GM18526 (cell line): ENCODE measurements around the gene VPS18.
A peak's percentile ranks its signal among the peaks of the same experiment; 100 is the strongest.

Source experiments
- POLR2A ChIP-seq: IDR thresholded peaks from 3 replicates; pipeline ENCODE4 v1.6.1; 2011; ENCODE audit not compliant: insufficient read length; ENCODE audit errors: extremely low read depth

The VPS18 gene

GRCh38 chr15:40943764-40944365 lies 49.6 kb downstream of the VPS18 start:
- TF ChIP-seq POLR2A: no peak

DNA sequence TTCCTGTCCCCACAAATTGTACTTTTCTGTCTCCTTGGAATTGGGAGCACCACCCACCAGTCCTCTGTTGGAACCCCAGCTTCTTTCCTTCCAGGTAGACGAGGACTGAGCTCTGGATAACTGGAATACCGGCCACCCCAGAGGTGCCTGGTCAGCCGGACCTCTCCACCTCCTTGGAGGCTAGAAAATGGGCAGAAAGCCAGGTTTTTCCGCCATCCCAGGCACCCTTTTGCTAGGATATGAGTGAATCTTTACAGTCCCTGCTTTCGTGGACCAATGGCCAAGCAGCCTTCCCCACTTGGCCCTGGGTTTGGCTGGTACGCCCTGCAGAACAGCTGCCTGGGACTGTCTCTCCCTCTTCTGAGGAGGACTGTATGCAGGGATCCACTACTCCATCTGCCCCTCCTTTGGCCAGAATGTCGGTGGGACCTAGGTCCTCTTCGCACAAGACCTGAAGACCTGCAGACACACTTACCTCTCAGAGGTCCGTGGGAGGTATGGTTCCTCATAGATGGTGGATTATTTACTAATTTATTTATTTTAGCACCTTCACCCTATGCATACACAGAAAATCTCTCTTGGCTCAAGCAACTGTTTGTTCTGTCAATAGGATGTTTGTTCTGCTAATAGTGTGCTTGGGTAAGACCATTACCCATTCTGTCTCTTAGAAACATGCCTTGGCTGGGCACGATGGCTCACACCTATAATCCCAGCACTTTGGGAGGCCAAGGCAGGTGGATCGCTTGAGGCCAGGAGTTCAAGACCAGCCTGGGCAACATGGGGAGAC lies 50.5 kb downstream of the VPS18 start:
- TF ChIP-seq POLR2A: no peak

- no peak for TF ChIP-seq POLR2A
These were observed 54.6 kb downstream of the VPS18 start for GRCh38 chr15:40948706-40949473.

GRCh38 chr15:40949756-40950207 lies 55.5 kb downstream of the VPS18 start:
- TF ChIP-seq POLR2A: no peak

GRCh38 chr15:40951764-40952163 lies 57.5 kb downstream of the VPS18 start:
- TF ChIP-seq POLR2A: no peak

- no peak for TF ChIP-seq POLR2A
These were observed 58.2 kb downstream of the VPS18 start for GRCh38 chr15:40952301-40952900.

DNA sequence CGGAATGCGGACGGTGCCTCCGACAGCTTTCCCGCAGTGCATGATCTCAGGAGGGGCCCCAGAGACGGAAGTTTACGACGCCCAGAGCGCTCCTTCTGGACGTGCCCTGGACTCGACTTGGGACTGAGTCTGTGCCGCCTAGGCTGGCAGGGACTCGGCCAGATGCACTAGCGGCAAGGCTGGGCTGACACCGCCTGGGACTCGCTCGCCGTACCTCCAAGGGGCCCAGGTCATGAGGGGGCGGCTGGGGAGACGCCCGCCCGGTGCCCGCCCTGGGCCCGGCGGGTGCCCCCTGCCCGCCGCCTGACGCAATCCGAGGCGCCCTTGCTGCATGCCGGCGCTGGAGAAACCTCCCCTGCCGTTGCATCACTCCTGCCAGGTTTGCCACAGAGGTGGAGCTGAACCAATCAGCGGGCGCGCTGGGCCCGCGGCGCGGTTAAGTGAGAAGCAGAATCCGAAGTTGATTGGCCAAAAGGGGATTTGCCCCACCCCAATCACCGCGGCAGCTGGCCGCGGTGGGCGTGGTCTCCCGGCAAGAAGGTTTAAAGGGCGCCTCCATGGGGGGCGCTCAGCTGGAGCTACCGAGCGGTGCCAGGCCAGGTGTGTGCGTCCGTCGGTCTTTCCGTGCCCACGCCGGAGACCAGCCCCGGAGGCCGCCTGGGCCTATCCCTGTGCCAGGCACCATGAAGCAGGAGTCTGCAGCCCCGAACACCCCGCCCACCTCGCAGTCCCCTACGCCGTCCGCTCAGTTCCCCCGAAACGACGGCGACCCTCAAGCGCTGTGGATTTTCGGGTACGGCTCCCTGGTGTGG lies 58.9 kb downstream of the VPS18 start, which contains the start of gene CHAC1:
CHAC1 (plus strand) TSS at position 571 of the 812 bp plus-strand sequence; CDS start at position 684, 113 bp downstream.
- peak; percentile 82 for TF ChIP-seq POLR2A
